NCI-H2196 treated with DMSO at 0.1 percent for 48 hours (cell line): Measurements from ENCODE around the gene SYT4.
"Not testable (repeated sequence)": the region's sequence is repeated elsewhere in the genome, so short reads cannot be mapped to it uniquely, and the experiment has no call there.

Experiments
- DNase-seq: peaks from one replicate; lab custom pipeline; 2025; ENCODE audit not compliant: unreplicated experiment; lab: John Stamatoyannopoulos, UW

Gene SYT4

GRCh38 chr18:43277164-43277600 lies at the start of gene SYT4:
Gene SYT4, minus strand, starts transcription at chr18:43277490. Its CDS starts 209 bp downstream, at chr18:43277281.
- peak; percentile 79 for DNase-seq

DNA sequence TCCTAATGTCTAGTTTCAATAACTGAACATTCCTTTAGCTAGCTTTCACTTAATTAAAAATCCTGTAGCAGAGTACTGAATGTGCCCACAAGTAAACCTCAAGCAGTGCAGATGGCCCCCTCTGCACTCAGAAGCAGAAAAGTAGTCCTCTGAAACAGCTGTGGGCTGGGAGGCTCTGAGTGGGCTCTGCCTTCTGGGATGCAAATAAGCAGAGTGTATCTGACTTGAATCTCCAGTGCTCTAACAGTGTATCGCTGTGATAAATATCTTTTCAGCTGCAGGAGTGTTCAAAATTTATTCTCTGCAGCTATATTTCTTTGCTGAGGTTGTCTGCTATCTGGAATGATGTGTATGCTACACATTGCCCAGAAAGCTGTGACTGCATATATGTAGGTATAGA lies 44.8 kb upstream of the SYT4 start:
- no peak for DNase-seq

- no peak for DNase-seq
Measured at GRCh38 chr18:43314941-43315340, 37.7 kb upstream of the SYT4 start.

GRCh38 chr18:43312891-43313290 lies 35.6 kb upstream of the SYT4 start:
- DNase-seq: no peak

DNA sequence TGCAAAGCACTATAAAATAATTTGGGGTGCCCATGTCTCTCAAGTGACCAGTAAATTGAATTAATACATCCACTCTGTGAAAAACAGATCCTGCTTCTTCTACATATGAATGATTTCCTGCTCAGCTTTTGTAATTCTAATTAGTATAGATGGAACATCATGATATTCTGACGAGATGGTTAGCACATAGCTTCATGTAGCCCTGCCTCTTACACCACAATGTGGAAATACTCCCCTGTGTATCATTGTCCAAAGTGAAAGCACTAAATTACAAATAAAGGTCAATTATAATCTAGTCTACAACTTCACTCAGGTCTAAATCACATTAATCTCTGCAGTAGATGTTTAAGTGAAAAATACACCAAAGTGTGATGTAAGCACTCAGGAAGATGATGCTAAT lies 32.9 kb upstream of the SYT4 start:
- DNase-seq: no peak

DNA sequence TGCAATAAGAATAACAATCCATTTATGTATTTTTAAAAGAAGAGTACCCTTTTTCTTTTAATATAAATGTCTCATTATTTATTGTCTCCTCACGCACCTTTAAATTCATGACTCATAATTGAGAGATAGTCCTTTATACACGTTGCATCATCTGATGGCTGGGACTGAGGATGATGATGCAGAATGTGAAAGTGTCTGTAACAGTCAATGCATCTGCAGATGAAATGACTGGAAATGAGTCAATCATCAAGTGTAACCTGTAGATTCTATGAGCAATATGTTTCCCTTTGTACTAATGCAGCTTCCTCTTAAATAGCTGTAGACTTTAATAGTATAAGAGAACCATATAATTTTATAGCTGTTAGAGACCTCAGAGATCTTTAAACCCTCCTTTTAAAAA lies 26.1 kb upstream of the SYT4 start:
- DNase-seq: no peak

DNA sequence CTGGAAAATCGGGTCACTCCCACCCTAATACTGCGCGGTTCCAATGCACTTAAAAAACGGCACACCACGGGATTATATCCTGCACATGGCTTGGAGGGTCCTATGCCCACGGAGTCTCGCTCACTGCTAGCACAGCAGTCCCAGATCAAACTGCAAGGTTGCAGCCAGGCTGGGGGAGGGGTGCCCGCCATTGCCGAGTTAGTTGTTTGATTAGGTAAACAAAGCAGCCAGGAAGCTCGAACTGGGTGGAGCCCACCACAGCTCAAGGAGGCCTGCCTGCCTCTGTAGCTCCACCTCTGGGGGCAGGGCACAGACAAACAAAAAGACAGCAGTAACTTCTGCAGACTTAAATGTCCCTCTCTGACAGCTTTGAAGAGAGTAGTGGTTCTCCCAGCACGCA lies 8.9 kb upstream of the SYT4 start:
- not testable (repeated sequence) for DNase-seq

- no peak for DNase-seq
Measured at GRCh38 chr18:43283299-43283698, 6.0 kb upstream of the SYT4 start.

DNA sequence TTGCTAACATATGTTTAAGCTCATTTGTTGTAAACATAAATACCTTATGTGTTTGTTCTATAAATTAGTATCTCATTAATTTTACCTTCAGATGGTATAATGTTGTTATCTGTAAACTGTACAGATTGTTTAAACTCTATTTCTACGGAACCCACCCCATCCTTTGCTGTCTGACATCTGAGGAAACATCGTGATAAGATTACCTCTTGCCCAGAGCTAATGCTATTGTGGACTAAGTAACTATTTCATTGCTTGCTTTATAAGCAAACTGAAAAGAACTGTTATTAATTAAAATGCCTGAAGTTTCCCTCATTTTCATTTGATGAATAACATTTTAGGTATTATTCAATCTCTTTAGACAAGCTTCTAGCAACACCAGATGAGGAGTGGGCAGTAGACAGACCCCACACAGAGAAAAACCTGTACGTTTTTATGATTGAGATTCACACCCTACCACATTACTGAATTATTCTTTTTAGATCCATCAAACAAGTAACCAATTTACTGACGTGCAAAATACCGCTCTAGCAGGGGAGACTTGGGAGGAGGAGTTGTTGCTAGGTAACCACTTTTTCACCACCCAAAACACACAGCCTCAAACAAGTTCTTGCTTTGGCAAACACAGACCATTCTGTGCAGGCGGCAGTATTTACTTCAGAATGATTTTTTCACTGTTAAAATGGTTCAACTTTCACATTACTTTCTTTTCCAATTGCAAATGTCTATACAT lies 1.9 kb upstream of the SYT4 start:
- peak; percentile 94 for DNase-seq

GRCh38 chr18:43278355-43278754 lies 1.1 kb upstream of the SYT4 start:
- DNase-seq: no peak

DNA sequence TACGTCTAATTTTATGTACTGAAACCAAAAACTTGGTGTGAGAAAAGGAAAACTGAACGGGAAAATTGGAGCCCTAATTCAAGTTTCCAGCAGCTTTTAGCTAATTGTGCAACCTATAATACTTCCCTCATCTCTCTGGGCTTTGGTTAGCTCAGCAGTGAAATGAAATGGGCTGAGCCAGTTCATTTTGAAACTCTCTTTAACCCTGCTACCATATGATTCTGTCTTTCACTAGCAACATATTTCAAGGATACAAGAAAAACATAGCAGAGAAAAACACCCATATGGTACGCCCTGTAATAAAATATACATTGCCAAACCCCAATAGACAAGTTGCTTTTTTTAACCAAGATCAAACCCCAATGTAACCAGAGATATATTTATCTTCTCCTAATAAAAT lies 799 bp downstream of the SYT4 start:
- no peak for DNase-seq

- DNase-seq: no peak
Measured at GRCh38 chr18:43275546-43275945, 1.7 kb downstream of the SYT4 start.

DNA sequence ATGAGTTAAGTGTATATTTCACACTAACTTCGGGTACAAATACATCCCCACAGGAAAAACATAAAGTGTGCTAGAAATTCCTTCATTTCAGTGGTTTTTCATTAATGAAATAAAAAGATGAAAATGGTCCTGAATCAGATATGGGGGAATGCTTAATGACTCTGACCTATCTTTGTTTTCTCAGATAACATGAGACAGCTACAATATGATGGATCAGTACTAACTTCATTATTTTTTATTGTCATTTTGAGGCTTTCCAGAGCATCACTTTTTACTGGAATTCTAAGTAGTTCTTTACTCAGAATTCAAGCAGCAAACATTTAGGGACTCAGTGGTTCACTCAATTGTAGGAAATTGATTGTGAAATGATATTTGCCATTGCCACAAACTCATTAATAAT lies 2.8 kb downstream of the SYT4 start:
- DNase-seq: no peak

DNA sequence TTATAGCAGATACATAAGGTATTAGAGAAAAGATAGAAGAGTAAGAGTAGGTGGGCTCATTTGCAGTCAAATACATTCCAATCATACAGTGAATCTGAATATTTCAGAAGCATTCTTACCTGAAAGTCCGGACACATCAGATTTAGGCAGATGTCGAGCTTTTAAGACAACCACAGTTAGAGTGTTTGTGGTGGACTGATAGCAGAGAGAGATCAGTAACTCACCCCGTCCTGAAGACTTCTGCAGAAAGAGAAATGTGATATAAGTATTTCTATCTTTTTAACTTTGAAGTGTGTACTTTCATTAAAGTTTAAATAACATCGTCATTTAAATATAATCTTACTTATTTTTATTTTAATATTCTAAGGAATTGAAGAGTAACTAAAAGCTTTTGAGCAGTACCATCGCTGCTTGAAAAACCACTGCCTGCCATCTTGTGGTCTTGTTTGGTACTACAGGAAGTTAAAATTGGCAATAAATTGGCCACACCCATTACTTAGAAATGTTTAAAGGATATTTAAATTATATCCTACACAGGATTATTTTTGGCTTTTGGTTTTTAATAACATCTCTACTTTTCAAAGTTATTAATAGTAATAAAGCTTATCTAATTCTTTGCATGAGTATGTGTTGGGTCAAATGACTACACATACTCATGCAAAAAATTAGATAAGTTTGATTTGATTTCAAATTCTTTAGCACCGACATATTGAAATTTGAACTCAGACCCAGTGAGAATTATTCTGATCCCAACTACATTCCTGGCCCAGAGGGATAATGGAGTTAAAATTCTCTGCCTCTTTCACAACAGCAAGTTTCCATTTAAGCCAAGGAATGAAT lies 5.5 kb downstream of the SYT4 start:
- peak; percentile 16 for DNase-seq

- no peak for DNase-seq
Measured at GRCh38 chr18:43267818-43268217, 9.5 kb downstream of the SYT4 start.

DNA sequence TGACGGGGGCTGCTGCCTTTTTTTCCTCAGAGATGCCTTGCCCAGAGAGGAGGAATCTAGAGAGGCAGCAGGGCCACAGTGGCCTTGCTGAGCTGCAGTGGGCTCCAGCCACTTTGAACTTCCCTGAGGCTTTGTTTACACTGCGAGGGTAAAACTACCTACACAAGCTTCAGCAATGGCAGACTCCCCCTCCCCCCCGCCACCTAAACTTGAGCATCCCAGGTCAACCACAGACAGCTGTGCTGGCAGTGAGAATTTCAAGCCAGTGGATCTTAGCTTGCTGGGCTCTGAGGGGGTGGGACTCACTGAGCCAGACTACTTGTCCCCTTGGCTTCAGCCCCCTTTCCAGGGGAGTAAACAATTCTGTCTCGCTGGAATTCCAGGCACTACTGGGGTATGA lies 11.8 kb downstream of the SYT4 start:
- DNase-seq: no peak

DNA sequence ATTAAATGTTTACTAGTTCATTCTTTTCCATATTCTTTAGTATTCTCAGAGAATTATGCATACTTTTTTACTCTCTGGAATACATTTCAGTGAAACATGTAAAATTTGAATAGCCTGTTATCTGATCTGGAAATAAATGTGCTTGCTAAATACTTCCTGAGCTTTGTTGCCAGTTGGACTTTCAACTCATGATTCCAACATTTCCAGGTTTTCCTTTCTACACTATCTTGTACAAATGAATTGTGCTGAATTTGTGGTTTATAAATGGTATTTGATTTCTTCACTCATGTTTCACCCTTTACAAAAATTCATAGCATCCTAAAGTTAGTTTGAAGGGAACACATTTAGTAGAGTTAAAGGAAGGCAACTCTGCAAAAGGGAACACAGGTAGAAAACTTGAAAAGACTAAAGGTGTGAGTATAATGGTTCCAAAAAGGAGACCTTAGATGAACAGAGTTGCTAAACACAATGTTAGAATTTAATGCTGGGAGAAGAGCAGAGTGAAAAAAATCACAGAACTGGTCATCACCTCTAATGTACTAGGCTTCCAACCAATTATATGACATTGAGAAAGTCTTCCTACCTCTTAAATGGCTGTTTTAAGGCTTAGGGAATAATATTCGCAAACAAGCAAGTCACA lies 28.6 kb downstream of the SYT4 start:
- DNase-seq: no peak

- no peak for DNase-seq
Measured at GRCh38 chr18:43247944-43248343, 29.3 kb downstream of the SYT4 start.

DNA sequence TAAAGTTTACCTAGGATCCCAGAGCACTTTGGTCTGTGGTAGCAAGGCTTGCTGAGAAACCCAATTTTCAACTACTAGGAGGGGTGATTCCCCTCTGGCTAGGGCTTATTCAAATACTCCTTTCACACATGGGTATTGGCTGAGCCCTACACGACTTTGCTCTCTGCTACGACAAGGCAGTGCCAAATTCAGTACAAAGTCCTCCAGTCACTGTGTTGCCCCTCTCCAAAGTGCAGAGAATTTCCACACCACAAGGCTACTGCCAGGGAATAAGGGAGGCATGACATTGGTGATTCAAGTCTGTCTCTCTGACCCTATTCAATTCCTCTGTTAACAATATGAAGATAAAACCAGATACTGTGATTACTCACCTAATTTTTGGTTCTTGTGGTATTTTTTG lies 38.9 kb downstream of the SYT4 start:
- DNase-seq: no peak

- DNase-seq: no peak
Measured at GRCh38 chr18:43236921-43237320, 40.4 kb downstream of the SYT4 start.

DNA sequence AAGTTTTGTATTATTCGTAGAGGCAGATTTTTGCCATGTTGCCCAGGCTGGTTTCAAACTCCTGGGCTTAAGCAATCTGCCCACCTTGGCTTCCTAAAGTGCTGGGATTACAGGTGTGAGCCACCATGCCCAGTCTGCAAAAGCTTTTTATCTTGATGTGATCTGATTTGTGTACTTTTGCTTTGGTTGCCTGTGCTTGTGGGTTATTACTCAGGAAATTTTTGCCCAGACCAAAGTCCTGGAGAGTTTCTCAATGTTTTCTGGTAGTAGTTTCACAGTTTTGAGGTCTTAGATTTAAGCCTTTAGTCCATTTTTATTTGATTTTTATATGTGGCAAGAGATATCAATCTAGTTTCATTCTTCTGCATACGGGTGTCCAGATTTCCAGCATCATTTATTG lies 42.4 kb downstream of the SYT4 start:
- DNase-seq: no peak

DNA sequence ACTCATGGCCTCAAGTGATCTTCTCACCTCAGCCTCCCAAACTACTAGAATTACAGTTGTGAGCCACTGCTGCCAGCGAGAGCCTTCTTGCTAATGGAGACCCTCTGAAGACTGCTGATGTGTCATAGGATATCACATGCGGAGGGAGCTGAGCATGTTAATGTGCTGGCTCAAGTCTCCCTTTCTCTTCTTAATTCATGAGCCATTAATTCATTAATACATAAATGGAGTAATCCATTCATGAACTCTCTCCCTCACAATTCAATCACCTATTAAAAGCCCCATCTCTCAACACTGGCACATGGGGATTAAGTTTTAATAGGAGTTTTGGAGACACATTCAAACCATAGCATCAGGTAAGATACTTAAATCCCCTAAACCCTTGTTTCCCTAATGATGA lies 54.8 kb downstream of the SYT4 start:
- no peak for DNase-seq
